ENCODE measurements around the gene GASK1B.
A peak's percentile ranks its signal among the peaks of the same experiment; 100 is the strongest.

GASK1B gene

DNA sequence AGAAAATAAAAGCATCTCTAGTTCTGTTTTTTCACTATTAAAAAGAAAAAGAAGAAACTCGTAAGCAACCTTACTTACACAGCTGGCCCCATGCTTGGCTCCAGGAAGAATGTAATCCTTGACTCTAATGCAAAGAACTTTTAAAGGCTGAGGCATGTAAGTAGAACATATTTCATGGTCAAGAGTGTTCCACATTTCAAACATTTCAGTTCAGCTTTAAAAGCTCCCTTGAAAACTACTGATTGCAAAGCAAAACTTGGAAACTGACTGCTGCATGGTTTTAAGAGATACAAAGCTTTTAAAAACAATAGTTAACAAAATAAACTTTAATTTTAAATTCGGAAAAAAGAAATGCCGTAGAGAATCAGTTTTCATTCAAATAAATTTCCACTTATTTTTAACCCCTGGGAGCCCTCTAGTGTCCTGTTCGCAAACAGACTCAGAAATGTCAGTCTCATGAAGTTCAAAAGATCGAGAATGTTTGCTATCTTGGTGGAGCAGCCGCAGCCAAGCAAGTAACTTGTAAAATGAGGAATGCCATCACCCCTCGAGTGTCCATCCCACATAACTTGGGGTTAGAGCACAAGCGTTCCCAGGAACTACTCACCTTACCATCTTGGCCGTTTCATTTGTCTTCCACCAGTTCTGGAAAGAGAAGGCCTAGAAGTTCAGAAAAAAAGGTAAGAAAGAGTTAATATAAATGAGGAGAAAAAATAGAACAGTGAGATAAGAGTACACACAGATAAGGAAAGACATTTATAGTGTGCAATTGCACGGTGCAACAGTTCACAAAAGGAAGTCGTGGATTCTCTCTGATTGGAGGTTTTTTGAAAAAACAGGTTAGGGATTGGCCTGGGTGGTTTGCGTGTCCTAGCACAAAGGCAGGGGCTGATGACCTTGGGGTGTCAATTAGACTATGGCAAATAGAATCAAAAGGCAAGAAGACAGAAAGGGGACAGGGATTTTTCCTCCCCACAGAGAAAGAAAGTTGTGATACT lies at the start of gene GASK1B:
TSS of gene GASK1B (minus strand) at position 765 of the 998 bp plus-strand sequence. CDS start 1,650 bp downstream, outside the sequence.
- H2AFZ ChIP-seq (ENCODE audit: low read length, unreplicated experiment) = peak within 1 kb of the TSS; percentile 73

DNA sequence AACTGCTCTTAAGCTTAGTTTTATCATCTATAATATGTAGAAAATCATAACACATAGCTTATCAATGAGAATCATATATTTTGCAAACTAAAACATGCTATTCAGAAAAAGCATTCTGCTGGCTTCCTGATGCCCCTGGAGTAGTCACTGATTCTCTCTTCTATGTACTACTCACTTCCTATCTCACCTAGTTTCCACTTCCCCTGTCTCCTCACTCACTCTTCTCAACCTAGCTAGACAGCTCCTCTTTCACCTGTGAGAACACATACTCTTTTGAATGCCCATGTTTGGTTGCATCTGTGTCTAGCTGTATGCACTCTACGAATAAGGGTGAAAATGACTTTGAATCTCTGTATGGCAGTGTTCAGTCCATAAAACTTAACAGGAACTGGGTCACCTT lies 46.8 kb upstream of the GASK1B start:
- Histone ChIP-seq H3K4me3 (ENCODE audit: low read depth, low read length) (no peak overlapping the region), H3K79me2 (ENCODE audit: control insufficient read depth, insufficient read depth, low read length, unreplicated experiment) (no peaks in the 10 kb centered on the region), H3K27ac (ENCODE audit: low read depth, low read length) (no peak overlapping the region)

More for the DNA sequence above, at the start of gene GASK1B:
- Histone ChIP-seq H3K27ac (ENCODE audit: low read depth, low read length) (no peak within 1 kb of the TSS), H3K4me3 (ENCODE audit: low read depth, low read length) (peak within 1 kb of the TSS; percentile 74), H3K4me1 (ENCODE audit: control insufficient read depth, insufficient read depth, low read length, unreplicated experiment) (peaks cover 14% of the 10 kb centered on the region), H3K36me3 (ENCODE audit: insufficient read depth, low read length) (no peaks in the 10 kb centered on the region), H3K79me2 (ENCODE audit: control insufficient read depth, insufficient read depth, low read length, unreplicated experiment) (no peaks in the 10 kb centered on the region), H3K27me3 (ENCODE audit: insufficient read depth, low read length) (no peaks in the 10 kb centered on the region)

DNA sequence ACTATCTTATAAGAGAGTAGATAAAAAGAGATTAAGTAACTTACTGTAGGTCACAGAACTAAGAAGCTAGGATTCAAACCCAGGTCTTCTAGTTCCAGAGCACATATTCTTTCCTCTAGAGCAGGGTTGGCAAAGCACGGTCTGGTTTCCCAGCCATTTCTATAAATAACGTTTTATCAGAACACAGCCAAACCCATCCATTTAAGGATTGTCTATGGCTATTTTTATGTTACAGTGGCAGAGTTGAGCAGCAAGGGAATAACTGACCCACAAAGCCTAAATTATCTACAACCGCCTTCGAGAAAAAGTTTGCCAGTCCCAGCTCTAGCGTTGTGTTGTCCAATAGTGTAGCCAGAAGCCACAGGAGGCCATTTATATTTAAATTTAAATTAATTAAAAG lies 44.9 kb upstream of the GASK1B start:
- no peak overlapping the region for H3K27ac ChIP-seq (ENCODE audit: low read depth, low read length)
- no peak overlapping the region for H2AFZ ChIP-seq (ENCODE audit: low read length, unreplicated experiment)
- no peaks in the 10 kb centered on the region for H3K27me3 ChIP-seq (ENCODE audit: insufficient read depth, low read length)
- H3K4me1 ChIP-seq (ENCODE audit: control insufficient read depth, insufficient read depth, low read length, unreplicated experiment) = no peaks in the 10 kb centered on the region
- H3K4me3 ChIP-seq (ENCODE audit: low read depth, low read length) = no peak overlapping the region
- no peaks in the 10 kb centered on the region for H3K79me2 ChIP-seq (ENCODE audit: control insufficient read depth, insufficient read depth, low read length, unreplicated experiment)
- no peaks in the 10 kb centered on the region for H3K36me3 ChIP-seq (ENCODE audit: insufficient read depth, low read length)

More for the DNA sequence above, 46.8 kb upstream of the GASK1B start:
- Histone ChIP-seq H3K36me3 (ENCODE audit: insufficient read depth, low read length) (no peaks in the 10 kb centered on the region), H2AFZ (ENCODE audit: low read length, unreplicated experiment) (no peak overlapping the region), H3K4me1 (ENCODE audit: control insufficient read depth, insufficient read depth, low read length, unreplicated experiment) (no peaks in the 10 kb centered on the region), H3K27me3 (ENCODE audit: insufficient read depth, low read length) (no peaks in the 10 kb centered on the region)

DNA sequence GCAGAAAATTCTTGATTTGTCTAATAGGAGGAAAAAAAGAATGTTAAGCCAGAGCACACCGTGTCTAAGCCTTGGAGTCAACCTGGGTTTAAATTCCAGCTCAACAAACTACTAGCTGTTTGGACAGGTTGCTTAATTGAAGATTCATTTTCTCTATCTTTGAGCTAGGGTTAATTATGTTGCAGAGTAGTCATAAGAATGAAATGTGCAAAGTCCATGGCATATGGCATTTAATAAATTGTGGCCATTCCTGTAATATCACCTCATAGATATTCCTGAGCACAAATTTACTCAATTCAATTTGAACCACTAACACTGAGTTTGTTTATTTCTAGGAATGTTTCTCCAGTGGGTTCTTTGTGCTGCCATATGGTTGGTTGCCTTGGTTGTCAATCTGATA lies 42.0 kb upstream of the GASK1B start:
- Histone ChIP-seq H3K36me3 (ENCODE audit: insufficient read depth, low read length) (no peaks in the 10 kb centered on the region), H3K27ac (ENCODE audit: low read depth, low read length) (no peak overlapping the region), H3K27me3 (ENCODE audit: insufficient read depth, low read length) (no peaks in the 10 kb centered on the region), H2AFZ (ENCODE audit: low read length, unreplicated experiment) (no peak overlapping the region), H3K4me1 (ENCODE audit: control insufficient read depth, insufficient read depth, low read length, unreplicated experiment) (no peaks in the 10 kb centered on the region), H3K79me2 (ENCODE audit: control insufficient read depth, insufficient read depth, low read length, unreplicated experiment) (no peaks in the 10 kb centered on the region), H3K4me3 (ENCODE audit: low read depth, low read length) (no peak overlapping the region)

DNA sequence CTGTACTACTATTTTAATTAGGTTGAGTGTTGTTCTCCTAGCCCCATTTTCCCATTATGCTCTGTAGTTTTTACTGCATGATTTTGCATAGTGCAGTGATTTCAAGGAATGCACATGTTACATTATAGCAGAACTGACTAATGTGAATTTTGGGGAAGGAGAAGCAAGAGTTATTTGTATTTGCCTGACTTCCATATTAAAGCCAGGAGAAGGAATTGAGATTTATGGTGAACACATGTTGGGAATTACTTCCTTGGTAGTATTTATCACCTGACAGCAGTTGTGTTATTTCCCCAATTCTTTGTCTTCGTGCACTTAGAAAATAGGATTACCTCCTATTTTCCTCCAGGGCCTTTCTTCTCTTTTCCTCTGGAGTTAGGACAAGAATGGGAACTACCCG lies 40.6 kb upstream of the GASK1B start:
- H2AFZ ChIP-seq (ENCODE audit: low read length, unreplicated experiment) = no peak overlapping the region
- no peaks in the 10 kb centered on the region for H3K4me1 ChIP-seq (ENCODE audit: control insufficient read depth, insufficient read depth, low read length, unreplicated experiment)
- no peak overlapping the region for H3K27ac ChIP-seq (ENCODE audit: low read depth, low read length)
- no peak overlapping the region for H3K4me3 ChIP-seq (ENCODE audit: low read depth, low read length)
- H3K36me3 ChIP-seq (ENCODE audit: insufficient read depth, low read length) = no peaks in the 10 kb centered on the region
- no peaks in the 10 kb centered on the region for H3K27me3 ChIP-seq (ENCODE audit: insufficient read depth, low read length)
- H3K79me2 ChIP-seq (ENCODE audit: control insufficient read depth, insufficient read depth, low read length, unreplicated experiment) = no peaks in the 10 kb centered on the region

DNA sequence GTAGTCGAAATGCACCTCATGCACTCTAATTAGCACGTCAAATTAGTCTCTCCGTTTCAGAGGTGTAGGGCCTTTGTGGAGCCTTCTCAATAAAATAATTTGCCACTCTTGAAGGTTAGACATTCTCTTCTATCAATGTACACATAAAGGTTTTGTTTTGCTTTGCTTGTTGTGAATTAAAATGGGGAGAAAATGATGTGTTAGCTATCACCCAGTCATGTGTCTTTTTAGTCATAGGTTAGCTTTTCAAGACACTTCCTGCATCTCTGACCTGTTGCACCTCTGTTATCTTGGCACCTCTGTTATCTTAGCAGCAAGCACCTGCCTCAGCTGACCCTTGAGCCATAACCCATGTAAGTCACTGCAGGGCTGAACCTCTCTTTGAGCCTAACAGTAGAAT lies 38.4 kb upstream of the GASK1B start:
- Histone ChIP-seq H3K4me3 (ENCODE audit: low read depth, low read length) (peak overlapping the region; percentile 79), H3K27ac (ENCODE audit: low read depth, low read length) (no peak overlapping the region), H3K79me2 (ENCODE audit: control insufficient read depth, insufficient read depth, low read length, unreplicated experiment) (no peaks in the 10 kb centered on the region), H2AFZ (ENCODE audit: low read length, unreplicated experiment) (peak overlapping the region; percentile 72), H3K4me1 (ENCODE audit: control insufficient read depth, insufficient read depth, low read length, unreplicated experiment) (no peaks in the 10 kb centered on the region), H3K36me3 (ENCODE audit: insufficient read depth, low read length) (no peaks in the 10 kb centered on the region), H3K27me3 (ENCODE audit: insufficient read depth, low read length) (no peaks in the 10 kb centered on the region)

DNA sequence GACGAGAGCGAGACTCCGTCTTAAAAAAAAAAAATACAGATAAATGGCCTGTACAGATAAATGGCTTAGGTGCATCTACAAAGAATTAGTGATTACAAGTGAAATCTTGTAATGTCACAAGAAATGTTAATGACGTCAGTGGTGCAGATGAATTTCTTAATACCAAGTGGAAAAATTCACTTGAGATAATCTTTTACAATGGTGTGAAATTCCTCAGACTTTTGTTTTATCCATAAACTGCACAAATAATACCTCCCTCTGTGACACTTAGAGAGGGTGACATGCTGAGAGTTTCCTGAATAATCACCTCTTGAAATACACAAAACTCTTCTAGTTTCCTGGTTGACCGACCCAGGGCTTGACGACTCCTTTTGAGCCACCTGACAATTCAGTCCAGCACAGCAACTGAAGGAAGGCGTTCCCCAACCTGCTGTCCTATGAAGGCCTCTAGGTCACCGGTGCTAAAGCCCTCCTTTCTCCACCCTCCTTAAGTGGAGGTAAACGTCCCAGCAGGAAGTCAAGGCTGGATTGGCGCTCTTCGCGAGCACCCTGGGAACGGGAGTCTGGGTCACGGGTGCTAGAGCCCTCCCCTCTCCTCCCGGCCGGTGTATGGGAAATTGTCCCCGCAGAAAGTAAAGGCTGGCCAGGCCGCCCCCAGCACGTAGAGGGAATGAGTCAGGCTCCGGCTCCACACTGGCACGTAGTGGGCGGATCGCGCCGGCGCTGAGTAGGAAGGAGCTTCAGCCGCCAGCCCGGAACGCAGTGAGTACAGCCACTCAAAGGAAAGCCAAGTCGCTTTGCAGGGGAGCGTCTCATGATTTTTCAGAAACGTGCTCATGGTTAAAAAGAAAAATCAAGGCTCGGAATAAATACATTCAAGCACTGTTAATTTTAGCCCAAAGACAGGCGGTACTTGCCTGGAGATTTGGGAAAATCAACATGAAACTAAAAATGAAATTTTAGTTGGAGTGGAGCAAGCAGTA lies 37.3 kb upstream of the GASK1B start, which contains the start of gene TMEM144:
TSS of gene TMEM144 (plus strand) at position 662 of the 983 bp plus-strand sequence. CDS start 2,182 bp downstream, outside the sequence.
- Histone ChIP-seq H3K27ac (ENCODE audit: low read depth, low read length) (peak within 1 kb of the TSS; percentile 52; the same call in 1 of the 2 replicates), H3K4me3 (ENCODE audit: low read depth, low read length) (peak within 1 kb of the TSS; percentile 79), H3K4me1 (ENCODE audit: control insufficient read depth, insufficient read depth, low read length, unreplicated experiment) (no peaks in the 10 kb centered on the region), H3K27me3 (ENCODE audit: insufficient read depth, low read length) (no peaks in the 10 kb centered on the region), H2AFZ (ENCODE audit: low read length, unreplicated experiment) (peak within 1 kb of the TSS; percentile 90), H3K79me2 (ENCODE audit: control insufficient read depth, insufficient read depth, low read length, unreplicated experiment) (no peaks in the 10 kb centered on the region), H3K36me3 (ENCODE audit: insufficient read depth, low read length) (no peaks in the 10 kb centered on the region)

DNA sequence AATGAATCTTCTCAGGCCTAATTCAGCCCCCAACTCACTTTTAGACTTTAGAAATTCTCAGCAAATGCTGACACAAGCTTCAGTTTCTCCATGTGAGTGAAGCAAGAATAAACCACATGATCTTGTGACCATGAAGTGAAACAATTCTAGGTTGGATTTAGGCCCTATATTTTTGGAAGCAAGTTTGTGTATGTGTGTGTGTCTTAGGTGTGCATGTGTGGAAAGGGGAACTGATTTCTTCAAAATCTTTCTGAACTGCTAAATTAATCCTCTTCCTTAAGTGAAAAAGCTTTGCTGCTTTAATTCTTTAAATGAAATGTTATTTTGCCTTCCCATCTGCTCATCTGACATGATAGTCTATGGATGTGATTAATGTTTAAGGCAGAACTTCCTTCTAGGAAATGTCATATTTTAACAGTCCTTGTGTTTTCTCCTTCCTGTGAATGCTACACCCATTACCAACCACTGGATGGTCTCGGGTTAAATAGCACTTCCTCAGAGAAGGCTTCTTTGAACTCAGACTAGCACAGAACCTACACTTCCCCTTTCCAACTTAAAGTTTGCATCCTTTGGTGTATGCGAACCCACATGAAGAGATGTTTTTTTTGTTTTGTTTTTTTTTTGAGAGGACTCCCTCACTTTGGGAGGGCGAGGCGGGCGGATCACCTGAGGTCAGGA lies 36.3 kb upstream of the GASK1B start:
- no peaks in the 10 kb centered on the region for H3K79me2 ChIP-seq (ENCODE audit: control insufficient read depth, insufficient read depth, low read length, unreplicated experiment)
- H2AFZ ChIP-seq (ENCODE audit: low read length, unreplicated experiment) = no peak overlapping the region
- no peaks in the 10 kb centered on the region for H3K27me3 ChIP-seq (ENCODE audit: insufficient read depth, low read length)
- no peak overlapping the region for H3K4me3 ChIP-seq (ENCODE audit: low read depth, low read length)
- H3K27ac ChIP-seq (ENCODE audit: low read depth, low read length) = no peak overlapping the region
- no peaks in the 10 kb centered on the region for H3K4me1 ChIP-seq (ENCODE audit: control insufficient read depth, insufficient read depth, low read length, unreplicated experiment)
- H3K36me3 ChIP-seq (ENCODE audit: insufficient read depth, low read length) = no peaks in the 10 kb centered on the region

DNA sequence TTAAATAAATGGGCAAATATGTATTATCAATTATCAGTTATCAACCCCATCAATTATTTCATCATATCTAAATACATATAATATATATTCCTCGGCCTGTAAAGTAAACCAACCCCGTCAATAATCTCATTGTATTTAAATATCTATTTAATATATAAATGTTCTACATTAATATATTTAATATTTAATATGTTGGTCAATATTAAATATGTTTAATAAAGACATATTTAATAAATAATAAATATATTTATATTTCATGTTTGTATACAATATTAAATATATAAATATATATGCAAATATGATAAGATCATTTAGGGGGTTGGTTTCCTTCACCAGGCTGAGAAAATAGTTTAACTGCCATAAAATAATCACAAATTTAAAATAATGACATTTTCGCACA lies 31.1 kb upstream of the GASK1B start:
- Histone ChIP-seq H3K79me2 (ENCODE audit: control insufficient read depth, insufficient read depth, low read length, unreplicated experiment) (no peaks in the 10 kb centered on the region), H3K36me3 (ENCODE audit: insufficient read depth, low read length) (no peaks in the 10 kb centered on the region), H3K4me3 (ENCODE audit: low read depth, low read length) (no peak overlapping the region), H3K27ac (ENCODE audit: low read depth, low read length) (no peak overlapping the region), H3K4me1 (ENCODE audit: control insufficient read depth, insufficient read depth, low read length, unreplicated experiment) (no peaks in the 10 kb centered on the region), H2AFZ (ENCODE audit: low read length, unreplicated experiment) (no peak overlapping the region), H3K27me3 (ENCODE audit: insufficient read depth, low read length) (no peaks in the 10 kb centered on the region)

DNA sequence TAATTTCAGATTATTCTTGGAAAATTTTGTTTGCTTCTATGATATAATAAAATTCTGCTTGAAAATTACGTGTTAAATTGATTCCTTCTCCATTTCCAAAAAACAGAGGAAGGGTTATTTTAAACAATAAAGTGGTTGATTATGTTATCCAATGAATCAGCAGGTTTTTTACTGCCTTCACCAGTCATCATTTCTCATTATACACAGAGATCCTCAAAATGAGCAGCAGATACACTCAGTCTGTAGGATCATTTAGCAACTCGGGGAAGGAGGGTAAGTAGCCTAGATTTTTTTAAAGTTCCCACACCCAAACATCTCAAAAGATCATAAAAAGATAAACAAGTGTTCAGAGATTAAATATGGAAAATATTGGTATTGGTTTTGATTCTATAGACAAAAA lies 30.6 kb upstream of the GASK1B start:
- no peaks in the 10 kb centered on the region for H3K79me2 ChIP-seq (ENCODE audit: control insufficient read depth, insufficient read depth, low read length, unreplicated experiment)
- H3K27ac ChIP-seq (ENCODE audit: low read depth, low read length) = no peak overlapping the region
- H2AFZ ChIP-seq (ENCODE audit: low read length, unreplicated experiment) = no peak overlapping the region
- H3K4me1 ChIP-seq (ENCODE audit: control insufficient read depth, insufficient read depth, low read length, unreplicated experiment) = no peaks in the 10 kb centered on the region
- no peak overlapping the region for H3K4me3 ChIP-seq (ENCODE audit: low read depth, low read length)
- no peaks in the 10 kb centered on the region for H3K36me3 ChIP-seq (ENCODE audit: insufficient read depth, low read length)
- H3K27me3 ChIP-seq (ENCODE audit: insufficient read depth, low read length) = no peaks in the 10 kb centered on the region
